ENCODE results near the gene CACNA1G. TPM values are rescaled to one million over a fixed set of nuclear protein-coding genes. Genes with fewer than 3 reads are reported as not detected.
A peak's percentile ranks its signal among the peaks of the same experiment; 100 is the strongest.

Gene CACNA1G
- total RNA-seq, 2 experiments from 2014 or later: not detected

- H3K9me3 Mint-ChIP-seq (ENCODE audit: low read depth): no peaks in the 10 kb centered on the region
- ATAC-seq: no peak
- H3K36me3 Mint-ChIP-seq (ENCODE audit: low read depth): no peaks in the 10 kb centered on the region
- DNase-seq: no peak
- no peaks in the 10 kb centered on the region for H3K27me3 Mint-ChIP-seq
- intact Hi-C loops (cut with DNase I, micrococcal nuclease): no loop called here
- no peak overlapping the region for H3K4me3 Mint-ChIP-seq
- no peak overlapping the region for H3K27ac Mint-ChIP-seq
- ChIA-PET POLR2A (no interaction called here), CTCF (interaction anchor here (0.6 to 2.1 kb wide), 6 partner anchors 10 to 286 kb away, joined by 3 to 7 read pairs (median 5); partner anchors contain the start of gene RSAD1)
- peaks cover 5% of the 10 kb centered on the region for H3K4me1 Mint-ChIP-seq
These were observed 39.0 kb upstream of the CACNA1G start for GRCh38 chr17:50521514-50521913.

- ATAC-seq: no peak
- CTCF ChIA-PET: no interaction called here
These were observed 37.7 kb upstream of the CACNA1G start for GRCh38 chr17:50522766-50523165.

GRCh38 chr17:50523208-50523607 is 37.3 kb upstream of the CACNA1G start:
- DNase-seq: no peak
- no peak for ATAC-seq
- no peak overlapping the region for H3K27ac Mint-ChIP-seq
- H3K9me3 Mint-ChIP-seq (ENCODE audit: low read depth): no peaks in the 10 kb centered on the region
- POLR2A ChIA-PET: interaction anchor here (0.6 kb wide), 1 partner anchor 14 kb away, joined by 4 read pairs; no protein-coding TSS in a partner anchor
- peaks cover under 1% of the 10 kb centered on the region for H3K27me3 Mint-ChIP-seq
- H3K36me3 Mint-ChIP-seq (ENCODE audit: low read depth): no peaks in the 10 kb centered on the region
- no peak overlapping the region for H3K4me3 Mint-ChIP-seq
- H3K4me1 Mint-ChIP-seq: no peaks in the 10 kb centered on the region
- CTCF ChIA-PET: no interaction called here
- intact Hi-C loops (cut with DNase I, micrococcal nuclease): no loop called here

More at GRCh38 chr17:50522766-50523165, 37.7 kb upstream of the CACNA1G start:
- Mint-ChIP-seq H3K4me1 (no peaks in the 10 kb centered on the region), H3K27ac (no peak overlapping the region), H3K36me3 (ENCODE audit: low read depth) (no peaks in the 10 kb centered on the region), H3K9me3 (ENCODE audit: low read depth) (no peaks in the 10 kb centered on the region), H3K4me3 (no peak overlapping the region), H3K27me3 (no peaks in the 10 kb centered on the region)
- POLR2A ChIA-PET: interaction anchor here (0.6 kb wide), 1 partner anchor 13 kb away, joined by 4 read pairs; no protein-coding TSS in a partner anchor
- no peak for DNase-seq
- intact Hi-C loops (cut with DNase I, micrococcal nuclease): no loop called here

GRCh38 chr17:50524838-50525237 is 35.7 kb upstream of the CACNA1G start:
- DNase-seq (no peak), ATAC-seq (no peak)
- ChIA-PET CTCF (interaction anchor here (1.1 kb wide), 1 partner anchor 9 kb away, joined by 4 read pairs; no protein-coding TSS in a partner anchor), POLR2A (no interaction called here)
- Mint-ChIP-seq H3K9me3 (ENCODE audit: low read depth) (no peaks in the 10 kb centered on the region), H3K4me1 (no peaks in the 10 kb centered on the region), H3K27ac (no peak overlapping the region), H3K36me3 (ENCODE audit: low read depth) (no peaks in the 10 kb centered on the region), H3K4me3 (no peak overlapping the region), H3K27me3 (peaks cover 12% of the 10 kb centered on the region)
- intact Hi-C loops (cut with DNase I, micrococcal nuclease): no loop called here

GRCh38 chr17:50527155-50527762 is 33.3 kb upstream of the CACNA1G start:
- ChIA-PET POLR2A (no interaction called here), CTCF (interaction anchor here (1.1 kb wide), 1 partner anchor 16 kb away, joined by 3 read pairs; no protein-coding TSS in a partner anchor)
- no peak overlapping the region for H3K27ac Mint-ChIP-seq
- H3K4me1 Mint-ChIP-seq: no peaks in the 10 kb centered on the region
- ATAC-seq: no peak
- no peak overlapping the region for H3K4me3 Mint-ChIP-seq
- H3K27me3 Mint-ChIP-seq: peaks cover 31% of the 10 kb centered on the region
- DNase-seq: no peak
- intact Hi-C loops (cut with DNase I, micrococcal nuclease): no loop called here
- H3K9me3 Mint-ChIP-seq (ENCODE audit: low read depth): no peaks in the 10 kb centered on the region
- H3K36me3 Mint-ChIP-seq (ENCODE audit: low read depth): no peaks in the 10 kb centered on the region

GRCh38 chr17:50527949-50528474 is 32.5 kb upstream of the CACNA1G start:
- Mint-ChIP-seq H3K4me3 (no peak overlapping the region), H3K9me3 (ENCODE audit: low read depth) (no peaks in the 10 kb centered on the region), H3K36me3 (ENCODE audit: low read depth) (no peaks in the 10 kb centered on the region), H3K27me3 (peaks cover 35% of the 10 kb centered on the region), H3K27ac (no peak overlapping the region), H3K4me1 (peaks cover under 1% of the 10 kb centered on the region)
- CTCF ChIA-PET: interaction anchor here (0.6 kb wide), 1 partner anchor 844 kb away, joined by 3 read pairs; no protein-coding TSS in a partner anchor
- POLR2A ChIA-PET: interaction anchor here (0.5 kb wide), 1 partner anchor 137 kb away, joined by 3 read pairs; no protein-coding TSS in a partner anchor
- DNase-seq: no peak
- no peak for ATAC-seq
- intact Hi-C loops (cut with DNase I, micrococcal nuclease): no loop called here

- ATAC-seq (no peak), DNase-seq (no peak)
- ChIA-PET CTCF (no interaction called here), POLR2A (no interaction called here)
- peaks cover 50% of the 10 kb centered on the region for H3K27me3 Mint-ChIP-seq
- no peak overlapping the region for H3K27ac Mint-ChIP-seq
- H3K4me3 Mint-ChIP-seq: no peak overlapping the region
- H3K36me3 Mint-ChIP-seq (ENCODE audit: low read depth): no peaks in the 10 kb centered on the region
- peaks cover 14% of the 10 kb centered on the region for H3K4me1 Mint-ChIP-seq
- intact Hi-C loops (cut with DNase I, micrococcal nuclease): no loop called here
- H3K9me3 Mint-ChIP-seq (ENCODE audit: low read depth): no peaks in the 10 kb centered on the region
These were observed 30.7 kb upstream of the CACNA1G start for GRCh38 chr17:50529849-50530248.

DNA sequence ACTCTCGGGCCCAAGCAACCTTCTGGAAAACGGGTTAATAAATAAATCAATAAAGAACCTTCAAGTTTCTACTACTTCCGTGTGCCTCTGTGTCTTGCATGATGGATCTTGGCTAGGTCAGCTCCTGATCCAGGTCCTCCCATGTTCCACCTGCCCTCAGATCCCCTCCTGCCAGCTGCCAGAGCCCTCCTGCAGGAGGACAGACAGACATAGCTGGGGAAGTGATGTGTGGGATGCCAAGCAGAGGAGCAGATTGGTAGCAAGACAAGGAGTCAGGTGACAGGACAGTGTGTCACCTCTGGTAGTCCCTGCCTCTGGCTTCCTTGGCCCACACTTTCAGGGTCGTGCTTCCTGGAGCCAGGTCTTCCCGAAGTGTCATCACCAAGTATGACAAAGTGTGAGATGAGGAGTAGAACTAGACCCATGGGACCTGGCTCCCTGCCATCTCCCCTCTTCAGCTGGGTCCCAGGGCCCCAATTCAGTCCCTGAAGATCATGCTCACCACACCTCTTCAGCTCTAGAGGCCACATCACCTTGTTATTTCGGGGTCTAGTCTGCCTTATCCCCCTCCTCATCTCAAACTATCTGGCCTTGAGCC is 29.0 kb upstream of the CACNA1G start:
- CTCF ChIA-PET: interaction anchor here (0.6 to 1.7 kb wide), 3 partner anchors 10 to 39 kb away, joined by 3 to 7 read pairs (median 3); no protein-coding TSS in a partner anchor
- DNase-seq (no peak), ATAC-seq (no peak)
- H3K27me3 Mint-ChIP-seq: peaks cover 50% of the 10 kb centered on the region
- POLR2A ChIA-PET: no interaction called here
- no peaks in the 10 kb centered on the region for H3K36me3 Mint-ChIP-seq (ENCODE audit: low read depth)
- no peak overlapping the region for H3K27ac Mint-ChIP-seq
- H3K9me3 Mint-ChIP-seq (ENCODE audit: low read depth): no peaks in the 10 kb centered on the region
- intact Hi-C loops (cut with DNase I, micrococcal nuclease): no loop called here
- no peak overlapping the region for H3K4me3 Mint-ChIP-seq
- H3K4me1 Mint-ChIP-seq: peaks cover 14% of the 10 kb centered on the region

DNA sequence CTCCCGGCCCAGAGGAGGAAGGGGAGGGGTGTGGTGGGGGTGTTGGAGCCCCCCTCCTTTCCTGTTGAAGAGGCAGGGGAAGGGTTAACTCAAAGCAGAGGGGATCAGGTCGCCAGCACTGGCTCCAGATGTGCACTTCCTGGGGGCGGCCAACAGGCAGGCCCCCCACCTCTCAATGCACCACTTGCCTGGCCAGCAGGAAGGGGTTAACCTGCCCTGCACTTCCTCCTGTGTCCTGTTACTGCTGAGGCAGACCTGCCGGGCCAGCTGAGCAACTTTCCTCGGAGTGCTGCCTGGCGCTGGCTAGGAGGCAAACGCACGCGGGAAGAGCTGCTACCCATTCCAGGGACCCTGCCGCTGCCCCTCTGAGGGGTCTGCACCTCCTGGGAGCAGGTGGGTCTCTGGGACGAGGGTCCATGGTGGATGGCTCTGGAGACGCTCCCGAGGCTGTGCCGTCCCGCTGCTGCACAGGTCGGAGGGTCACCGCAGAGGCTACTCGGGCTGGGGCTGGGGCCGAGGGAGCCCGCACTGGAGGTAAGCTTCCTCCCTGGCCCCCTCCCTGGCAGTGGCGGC is 28.0 kb upstream of the CACNA1G start, which contains the start of gene EPN3:
Gene EPN3 (plus strand): TSS at position 284 of the 573 bp plus-strand sequence. CDS start 3,822 bp downstream, outside the sequence.
- ATAC-seq (no peak), DNase-seq (no peak)
- Mint-ChIP-seq H3K27ac (no peak within 1 kb of the TSS), H3K27me3 (peaks cover 50% of the 10 kb centered on the region), H3K36me3 (ENCODE audit: low read depth) (no peaks in the 10 kb centered on the region), H3K4me3 (no peak within 1 kb of the TSS), H3K4me1 (peaks cover 14% of the 10 kb centered on the region), H3K9me3 (ENCODE audit: low read depth) (no peaks in the 10 kb centered on the region)
- ChIA-PET CTCF (interaction anchor here (1.7 kb wide), 1 partner anchor 11 kb away, joined by 7 read pairs; no protein-coding TSS in a partner anchor), POLR2A (no interaction called here)
- intact Hi-C loops (cut with DNase I, micrococcal nuclease): no loop called here

DNA sequence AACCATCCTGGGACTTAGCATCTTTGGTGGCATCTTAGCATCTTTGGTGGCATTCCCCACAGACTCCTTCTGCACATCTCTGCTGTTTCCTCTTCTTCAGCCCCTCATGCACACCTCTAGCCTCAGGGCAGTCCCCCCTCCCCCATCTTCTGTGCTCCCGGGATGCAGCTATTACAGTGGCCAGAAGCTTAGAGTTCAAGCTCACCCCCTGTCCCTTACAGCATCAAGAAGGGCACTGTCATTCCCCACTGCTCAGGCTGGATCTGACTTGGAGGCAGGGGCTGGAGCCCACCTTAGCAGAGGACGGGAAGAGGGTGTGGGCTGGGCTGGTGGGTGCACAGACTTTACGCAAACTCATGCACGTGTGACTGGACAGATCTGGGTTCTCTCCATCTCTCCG is 27.3 kb upstream of the CACNA1G start:
- Mint-ChIP-seq H3K4me3 (no peak overlapping the region), H3K27ac (no peak overlapping the region), H3K27me3 (peaks cover 50% of the 10 kb centered on the region), H3K4me1 (peaks cover 14% of the 10 kb centered on the region), H3K36me3 (ENCODE audit: low read depth) (no peaks in the 10 kb centered on the region), H3K9me3 (ENCODE audit: low read depth) (no peaks in the 10 kb centered on the region)
- no peak for ATAC-seq
- ChIA-PET CTCF (interaction anchor here (0.7 to 1.1 kb wide), 2 partner anchors 9 to 61 kb away, joined by 3 read pairs; no protein-coding TSS in a partner anchor), POLR2A (no interaction called here)
- intact Hi-C loops (cut with DNase I, micrococcal nuclease): no loop called here
- no peak for DNase-seq

GRCh38 chr17:50533720-50534148 is 26.8 kb upstream of the CACNA1G start:
- CTCF ChIA-PET: interaction anchor here (0.7 to 1.1 kb wide), 2 partner anchors 8 to 61 kb away, joined by 3 read pairs; no protein-coding TSS in a partner anchor

More at GRCh38 chr17:50533720-50534148, 26.8 kb upstream of the CACNA1G start:
- H3K4me1 Mint-ChIP-seq: peaks cover 14% of the 10 kb centered on the region
- POLR2A ChIA-PET: no interaction called here
- intact Hi-C loops (cut with DNase I, micrococcal nuclease): no loop called here
- H3K27me3 Mint-ChIP-seq: peaks cover 46% of the 10 kb centered on the region
- H3K36me3 Mint-ChIP-seq (ENCODE audit: low read depth): no peaks in the 10 kb centered on the region
- DNase-seq (no peak), ATAC-seq (peak; percentile 18)
- no peak overlapping the region for H3K4me3 Mint-ChIP-seq
- no peak overlapping the region for H3K27ac Mint-ChIP-seq
- H3K9me3 Mint-ChIP-seq (ENCODE audit: low read depth): no peaks in the 10 kb centered on the region

All from activated CD4-positive, alpha-beta T cell treated with anti-CD3 and anti-CD28 coated beads for 36 hours (primary cell).